Inflammatory macrophage (primary cell): ENCODE results near the gene TNFRSF8.

Experiments
- DNase-seq, 2 donors: peaks; one replicate each; pipeline ENCODE4 v3.0.0-alpha.2; 2020 to 2022

The TNFRSF8 gene

GRCh38 chr1:12161662-12162458 lies 98.8 kb downstream of the TNFRSF8 start:
- peak; percentile 90 to 91 for DNase-seq

GRCh38 chr1:12162459-12163137 lies 99.5 kb downstream of the TNFRSF8 start:
- no peak for DNase-seq

GRCh38 chr1:12163210-12163609 lies 100.1 kb downstream of the TNFRSF8 start:
- no peak for DNase-seq

GRCh38 chr1:12164210-12164609 lies 101.1 kb downstream of the TNFRSF8 start:
- DNase-seq = no peak

GRCh38 chr1:12165342-12165741 lies 102.2 kb downstream of the TNFRSF8 start:
- peak in 1 of 2 donors; percentile 42 for DNase-seq

- peak; percentile 67 to 76 for DNase-seq
Measured at GRCh38 chr1:12166834-12167492, 103.9 kb downstream of the TNFRSF8 start, which contains the start of gene TNFRSF1B. Gene TNFRSF1B, plus strand, starts transcription at chr1:12166991. Its CDS starts 101 bp downstream, at chr1:12167092.

- peak; percentile 61 to 91 for DNase-seq
Measured at GRCh38 chr1:12167493-12168429, 104.7 kb downstream of the TNFRSF8 start.

- DNase-seq = peak in 1 of 2 donors; percentile 40
Measured at GRCh38 chr1:12168451-12169160, 105.5 kb downstream of the TNFRSF8 start.

- DNase-seq = no peak
Measured at GRCh38 chr1:12169442-12170135, 106.5 kb downstream of the TNFRSF8 start.

- peak; percentile 47 to 82 for DNase-seq
Measured at GRCh38 chr1:12170263-12170671, 107.2 kb downstream of the TNFRSF8 start.

GRCh38 chr1:12171206-12172041 lies 108.3 kb downstream of the TNFRSF8 start:
- no peak for DNase-seq

GRCh38 chr1:12172042-12172851 lies 109.1 kb downstream of the TNFRSF8 start:
- DNase-seq = peak; percentile 36 to 72

GRCh38 chr1:12173041-12173509 lies 110.0 kb downstream of the TNFRSF8 start:
- DNase-seq = no peak

GRCh38 chr1:12173631-12174121 lies 110.6 kb downstream of the TNFRSF8 start:
- DNase-seq = peak; percentile 58 to 62

- peak; percentile 35 to 62 for DNase-seq
Measured at GRCh38 chr1:12174924-12175810, 112.1 kb downstream of the TNFRSF8 start.

GRCh38 chr1:12176298-12177118 lies 113.4 kb downstream of the TNFRSF8 start:
- no peak for DNase-seq
